PC-9 (cell line): ENCODE measurements around the gene HPCAL1.

Experiments
- EZH2 ChIP-seq: fragments of 200-600 bp; sonication (generic); IDR thresholded peaks from 2 replicates; pipeline ENCODE4 v1.8.0; 2017; ENCODE audit warnings: antibody characterized with exemption, low read depth
- TF ChIP-seq, protein P1 (sequence below): fragments of 200-600 bp; sonication (generic); conservative IDR thresholded peaks from 2 replicates; pipeline ENCODE4 v1.6.1; 2017; ENCODE audit warnings: mixed run types, antibody characterized with exemption, mild to moderate bottlenecking, moderate library complexity

DNA sequence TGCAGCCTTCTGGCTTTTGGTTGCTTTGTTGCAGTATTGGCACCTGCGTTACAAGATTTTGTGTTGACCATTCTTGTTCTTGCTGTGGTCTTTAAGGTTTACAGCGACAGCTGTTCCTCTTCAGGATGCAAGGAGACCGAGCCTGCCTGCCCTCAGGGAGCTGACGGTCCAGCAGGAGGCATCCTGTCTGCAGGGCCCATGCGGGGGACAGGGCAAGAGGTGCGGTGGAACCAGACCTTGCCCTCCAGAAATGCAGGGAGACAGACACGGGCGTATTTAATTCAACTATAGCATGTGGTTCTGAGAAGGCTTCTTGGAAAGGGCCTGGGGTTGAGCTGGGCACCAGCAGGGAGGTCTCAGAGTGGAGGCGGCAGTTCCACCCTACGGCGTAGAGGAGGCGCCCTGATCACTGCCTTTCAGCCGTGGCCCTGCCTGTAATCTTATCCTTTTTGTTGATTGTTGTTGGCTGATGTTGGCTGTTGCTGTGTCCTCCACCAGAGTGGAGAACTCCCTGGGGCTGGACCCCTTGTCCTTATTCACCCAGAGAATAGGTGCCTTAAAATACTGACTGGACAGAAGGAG is 71.7 kb downstream of the HPCAL1 start:
- TF ChIP-seq, protein P1, sequence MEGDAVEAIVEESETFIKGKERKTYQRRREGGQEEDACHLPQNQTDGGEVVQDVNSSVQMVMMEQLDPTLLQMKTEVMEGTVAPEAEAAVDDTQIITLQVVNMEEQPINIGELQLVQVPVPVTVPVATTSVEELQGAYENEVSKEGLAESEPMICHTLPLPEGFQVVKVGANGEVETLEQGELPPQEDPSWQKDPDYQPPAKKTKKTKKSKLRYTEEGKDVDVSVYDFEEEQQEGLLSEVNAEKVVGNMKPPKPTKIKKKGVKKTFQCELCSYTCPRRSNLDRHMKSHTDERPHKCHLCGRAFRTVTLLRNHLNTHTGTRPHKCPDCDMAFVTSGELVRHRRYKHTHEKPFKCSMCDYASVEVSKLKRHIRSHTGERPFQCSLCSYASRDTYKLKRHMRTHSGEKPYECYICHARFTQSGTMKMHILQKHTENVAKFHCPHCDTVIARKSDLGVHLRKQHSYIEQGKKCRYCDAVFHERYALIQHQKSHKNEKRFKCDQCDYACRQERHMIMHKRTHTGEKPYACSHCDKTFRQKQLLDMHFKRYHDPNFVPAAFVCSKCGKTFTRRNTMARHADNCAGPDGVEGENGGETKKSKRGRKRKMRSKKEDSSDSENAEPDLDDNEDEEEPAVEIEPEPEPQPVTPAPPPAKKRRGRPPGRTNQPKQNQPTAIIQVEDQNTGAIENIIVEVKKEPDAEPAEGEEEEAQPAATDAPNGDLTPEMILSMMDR, result no peak
- TF ChIP-seq EZH2, result no peak
